ENCODE data around the gene ATP8B3.

DNA sequence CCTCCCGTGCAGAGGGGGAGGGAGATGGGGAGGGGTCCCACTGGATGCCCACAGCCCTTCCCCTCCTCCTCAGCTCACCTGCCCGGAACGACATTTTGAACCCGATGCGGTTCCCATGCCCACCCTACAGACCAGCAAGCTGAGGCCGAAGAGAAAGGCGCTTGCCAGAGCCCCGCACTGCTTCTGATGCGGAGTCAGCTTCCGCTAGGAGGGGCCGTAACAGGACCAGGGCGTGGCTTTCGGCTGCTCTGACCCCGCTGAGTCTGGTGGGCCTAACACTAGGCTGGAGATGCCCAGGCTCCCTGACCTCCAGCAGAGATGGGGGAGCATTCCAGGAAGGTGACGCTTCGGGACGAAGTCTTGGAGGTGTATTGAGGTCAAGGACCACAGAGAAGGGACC lies 52.1 kb downstream of the ATP8B3 start:
- TF ChIP-seq POLR2A (IDR thresholded peaks at IDR 0.05): no peak
- TF ChIP-seq, protein P1, sequence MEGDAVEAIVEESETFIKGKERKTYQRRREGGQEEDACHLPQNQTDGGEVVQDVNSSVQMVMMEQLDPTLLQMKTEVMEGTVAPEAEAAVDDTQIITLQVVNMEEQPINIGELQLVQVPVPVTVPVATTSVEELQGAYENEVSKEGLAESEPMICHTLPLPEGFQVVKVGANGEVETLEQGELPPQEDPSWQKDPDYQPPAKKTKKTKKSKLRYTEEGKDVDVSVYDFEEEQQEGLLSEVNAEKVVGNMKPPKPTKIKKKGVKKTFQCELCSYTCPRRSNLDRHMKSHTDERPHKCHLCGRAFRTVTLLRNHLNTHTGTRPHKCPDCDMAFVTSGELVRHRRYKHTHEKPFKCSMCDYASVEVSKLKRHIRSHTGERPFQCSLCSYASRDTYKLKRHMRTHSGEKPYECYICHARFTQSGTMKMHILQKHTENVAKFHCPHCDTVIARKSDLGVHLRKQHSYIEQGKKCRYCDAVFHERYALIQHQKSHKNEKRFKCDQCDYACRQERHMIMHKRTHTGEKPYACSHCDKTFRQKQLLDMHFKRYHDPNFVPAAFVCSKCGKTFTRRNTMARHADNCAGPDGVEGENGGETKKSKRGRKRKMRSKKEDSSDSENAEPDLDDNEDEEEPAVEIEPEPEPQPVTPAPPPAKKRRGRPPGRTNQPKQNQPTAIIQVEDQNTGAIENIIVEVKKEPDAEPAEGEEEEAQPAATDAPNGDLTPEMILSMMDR (IDR thresholded peaks at IDR 0.05): no peak

All from Peyer's patch (tissue), 4 donors.